Activated CD4-positive, alpha-beta T cell treated with anti-CD3 and anti-CD28 coated beads, Interleukin-2, amount 10 ng/mL, durations not matched to agents 7 days and 5 days (primary cell): ENCODE data around the gene ST6GALNAC5. TPM values are rescaled to one million over a fixed set of nuclear protein-coding genes. Genes with fewer than 3 reads are reported as not detected.
"Not testable (repeated sequence)": the region's sequence is repeated elsewhere in the genome, so short reads cannot be mapped to it uniquely, and the experiment has no call there.

Source experiments
- CTCF ChIA-PET: fragments of 350-600 bp; sonication (Branson Sonifier 250); formaldehyde crosslinking; loops from one replicate; lab custom pipeline; 2021; ENCODE audit warnings: antibody characterized with exemption; lab: Charles Lee
- POLR2A ChIA-PET: fragments of 350-600 bp; sonication (Branson Sonifier 250); formaldehyde crosslinking; loops from one replicate; lab custom pipeline; 2021; ENCODE audit warnings: antibody characterized with exemption; lab: Charles Lee
- DNase-seq: peaks from one replicate; pipeline ENCODE4 v3.0.0-alpha.2; 2020
- H3K27ac Mint-ChIP-seq: one replicate; pipeline ENCODE4 v1.8.0; 2021; ENCODE audit warnings: mild to moderate bottlenecking, moderate library complexity, mixed read lengths
- H3K27me3 Mint-ChIP-seq: one replicate; pipeline ENCODE4 v1.8.0; 2021; ENCODE audit warnings: mixed read lengths
- H3K36me3 Mint-ChIP-seq: one replicate; pipeline ENCODE4 v1.8.0; 2021; ENCODE audit warnings: low read depth, mixed read lengths
- H3K4me1 Mint-ChIP-seq: one replicate; pipeline ENCODE4 v1.8.0; 2021; ENCODE audit warnings: mixed read lengths
- H3K4me3 Mint-ChIP-seq: one replicate; pipeline ENCODE4 v1.8.0; 2021; ENCODE audit warnings: mild to moderate bottlenecking, moderate library complexity, mixed read lengths
- H3K9me3 Mint-ChIP-seq: one replicate; pipeline ENCODE4 v1.8.0; 2021; ENCODE audit warnings: mixed read lengths
- total RNA-seq, 2 experiments: library from RNA; stranded (reverse); gene quantifications; one replicate each; pipeline ENCODE4 v1.2.3, GENCODE V29; 2021

Gene ST6GALNAC5
- total RNA-seq, 2 experiments from 2014 or later = not detected

- no peaks in the 10 kb centered on the region for H3K4me1 Mint-ChIP-seq
- ChIA-PET POLR2A (no interaction called here), CTCF (no interaction called here)
- no peaks in the 10 kb centered on the region for H3K9me3 Mint-ChIP-seq
- DNase-seq = no peak
- no peaks in the 10 kb centered on the region for H3K36me3 Mint-ChIP-seq
- no peaks in the 10 kb centered on the region for H3K27me3 Mint-ChIP-seq
- H3K4me3 Mint-ChIP-seq = no peak overlapping the region
- H3K27ac Mint-ChIP-seq = no peak overlapping the region
Observed at GRCh38 chr1:76955652-76956051, 88.4 kb downstream of the ST6GALNAC5 start.

- H3K4me1 Mint-ChIP-seq = no peaks in the 10 kb centered on the region
- ChIA-PET POLR2A (no interaction called here), CTCF (no interaction called here)
- H3K27ac Mint-ChIP-seq = no peak overlapping the region
- no peaks in the 10 kb centered on the region for H3K27me3 Mint-ChIP-seq
- no peak overlapping the region for H3K4me3 Mint-ChIP-seq
- no peak for DNase-seq
- H3K36me3 Mint-ChIP-seq = no peaks in the 10 kb centered on the region
- H3K9me3 Mint-ChIP-seq = no peaks in the 10 kb centered on the region
Observed at GRCh38 chr1:76957961-76958360, 90.7 kb downstream of the ST6GALNAC5 start.

- Mint-ChIP-seq H3K4me3 (no peak overlapping the region), H3K36me3 (no peaks in the 10 kb centered on the region), H3K9me3 (no peaks in the 10 kb centered on the region), H3K27ac (no peak overlapping the region), H3K4me1 (no peaks in the 10 kb centered on the region), H3K27me3 (no peaks in the 10 kb centered on the region)
- no peak for DNase-seq
- POLR2A ChIA-PET = no interaction called here
- CTCF ChIA-PET = no interaction called here
Observed at GRCh38 chr1:76958828-76959227, 91.5 kb downstream of the ST6GALNAC5 start.

GRCh38 chr1:76959556-76959955 is 92.3 kb downstream of the ST6GALNAC5 start:
- ChIA-PET CTCF (no interaction called here), POLR2A (no interaction called here)
- H3K27ac Mint-ChIP-seq = no peak overlapping the region
- DNase-seq = no peak
- H3K4me3 Mint-ChIP-seq = no peak overlapping the region
- H3K36me3 Mint-ChIP-seq = no peaks in the 10 kb centered on the region
- no peaks in the 10 kb centered on the region for H3K27me3 Mint-ChIP-seq
- no peaks in the 10 kb centered on the region for H3K4me1 Mint-ChIP-seq
- H3K9me3 Mint-ChIP-seq = no peaks in the 10 kb centered on the region

- H3K36me3 Mint-ChIP-seq = no peaks in the 10 kb centered on the region
- no peak for DNase-seq
- no peak overlapping the region for H3K27ac Mint-ChIP-seq
- H3K27me3 Mint-ChIP-seq = no peaks in the 10 kb centered on the region
- CTCF ChIA-PET = no interaction called here
- H3K9me3 Mint-ChIP-seq = peaks cover 4% of the 10 kb centered on the region
- no peaks in the 10 kb centered on the region for H3K4me1 Mint-ChIP-seq
- no peak overlapping the region for H3K4me3 Mint-ChIP-seq
- POLR2A ChIA-PET = no interaction called here
Observed at GRCh38 chr1:76961181-76961819, 94.0 kb downstream of the ST6GALNAC5 start.

GRCh38 chr1:76961820-76962207 is 94.5 kb downstream of the ST6GALNAC5 start:
- Mint-ChIP-seq H3K27ac (no peak overlapping the region), H3K9me3 (peaks cover 4% of the 10 kb centered on the region), H3K4me1 (no peaks in the 10 kb centered on the region), H3K36me3 (no peaks in the 10 kb centered on the region), H3K4me3 (no peak overlapping the region), H3K27me3 (no peaks in the 10 kb centered on the region)
- CTCF ChIA-PET = no interaction called here
- POLR2A ChIA-PET = no interaction called here
- no peak for DNase-seq

- POLR2A ChIA-PET, H3K4me3 Mint-ChIP-seq, H3K4me1 Mint-ChIP-seq, CTCF ChIA-PET, H3K9me3 Mint-ChIP-seq, H3K27me3 Mint-ChIP-seq, H3K27ac Mint-ChIP-seq, H3K36me3 Mint-ChIP-seq, DNase-seq: not testable (repeated sequence)
Observed at GRCh38 chr1:76981267-76981666, 114.0 kb downstream of the ST6GALNAC5 start.

GRCh38 chr1:76989976-76990375 is 122.7 kb downstream of the ST6GALNAC5 start:
- ChIA-PET POLR2A (no interaction called here), CTCF (no interaction called here)
- Mint-ChIP-seq H3K27ac (no peak overlapping the region), H3K4me3 (no peak overlapping the region), H3K9me3 (no peaks in the 10 kb centered on the region), H3K36me3 (no peaks in the 10 kb centered on the region), H3K4me1 (no peaks in the 10 kb centered on the region), H3K27me3 (no peaks in the 10 kb centered on the region)
- DNase-seq = no peak

GRCh38 chr1:76993036-76993435 is 125.8 kb downstream of the ST6GALNAC5 start:
- Mint-ChIP-seq H3K27ac (no peak overlapping the region), H3K27me3 (no peaks in the 10 kb centered on the region), H3K4me3 (no peak overlapping the region), H3K9me3 (no peaks in the 10 kb centered on the region), H3K4me1 (no peaks in the 10 kb centered on the region), H3K36me3 (no peaks in the 10 kb centered on the region)
- DNase-seq = no peak
- ChIA-PET CTCF (no interaction called here), POLR2A (no interaction called here)

- CTCF ChIA-PET = no interaction called here
- H3K36me3 Mint-ChIP-seq = no peaks in the 10 kb centered on the region
- H3K4me1 Mint-ChIP-seq = no peaks in the 10 kb centered on the region
- POLR2A ChIA-PET = no interaction called here
- no peaks in the 10 kb centered on the region for H3K9me3 Mint-ChIP-seq
- no peak overlapping the region for H3K27ac Mint-ChIP-seq
- H3K27me3 Mint-ChIP-seq = no peaks in the 10 kb centered on the region
- H3K4me3 Mint-ChIP-seq = no peak overlapping the region
- DNase-seq = no peak
Observed at GRCh38 chr1:76998582-76999223, 131.4 kb downstream of the ST6GALNAC5 start.

GRCh38 chr1:77007675-77008074 is 140.4 kb downstream of the ST6GALNAC5 start:
- H3K27ac Mint-ChIP-seq = no peak overlapping the region
- ChIA-PET POLR2A (no interaction called here), CTCF (no interaction called here)
- no peaks in the 10 kb centered on the region for H3K4me1 Mint-ChIP-seq
- H3K9me3 Mint-ChIP-seq = peaks cover 4% of the 10 kb centered on the region
- H3K36me3 Mint-ChIP-seq = no peaks in the 10 kb centered on the region
- no peak overlapping the region for H3K4me3 Mint-ChIP-seq
- no peaks in the 10 kb centered on the region for H3K27me3 Mint-ChIP-seq
- DNase-seq = no peak

- no peaks in the 10 kb centered on the region for H3K36me3 Mint-ChIP-seq
- CTCF ChIA-PET = no interaction called here
Observed at GRCh38 chr1:77010937-77011336, 143.7 kb downstream of the ST6GALNAC5 start.

GRCh38 chr1:77012066-77012465 is 144.8 kb downstream of the ST6GALNAC5 start:
- Mint-ChIP-seq H3K4me3 (no peak overlapping the region), H3K27ac (no peak overlapping the region), H3K27me3 (no peaks in the 10 kb centered on the region), H3K9me3 (no peaks in the 10 kb centered on the region), H3K36me3 (no peaks in the 10 kb centered on the region), H3K4me1 (no peaks in the 10 kb centered on the region)
- CTCF ChIA-PET = no interaction called here
- POLR2A ChIA-PET = no interaction called here
- no peak for DNase-seq

More at GRCh38 chr1:77010937-77011336, 143.7 kb downstream of the ST6GALNAC5 start:
- no peak overlapping the region for H3K27ac Mint-ChIP-seq
- no peaks in the 10 kb centered on the region for H3K27me3 Mint-ChIP-seq
- H3K9me3 Mint-ChIP-seq = no peaks in the 10 kb centered on the region
- no peak overlapping the region for H3K4me3 Mint-ChIP-seq
- H3K4me1 Mint-ChIP-seq = no peaks in the 10 kb centered on the region
- no peak for DNase-seq
- POLR2A ChIA-PET = no interaction called here
